Ectodermal cell (in vitro differentiated cells): ENCODE data around the gene NARF. TPM values are rescaled to one million over a fixed set of nuclear protein-coding genes. Genes with fewer than 3 reads are reported as not detected.
"Not testable (repeated sequence)": the region's sequence is repeated elsewhere in the genome, so short reads cannot be mapped to it uniquely, and the experiment has no call there.

Experiments
- H3K27ac ChIP-seq: 2 replicates; pipeline ENCODE4 v1.7.0; 2013; ENCODE audit warnings: mild to moderate bottlenecking, low read depth, low read length; ENCODE audit not compliant: insufficient read depth, poor library complexity, severe bottlenecking
- H3K27me3 ChIP-seq: 2 replicates; pipeline ENCODE4 v1.7.0; 2013; ENCODE audit warnings: mild to moderate bottlenecking, low read length; ENCODE audit not compliant: insufficient read depth, control insufficient read depth, poor library complexity, severe bottlenecking
- H3K36me3 ChIP-seq: one replicate; pipeline ENCODE4 v1.7.0; 2013; ENCODE audit warnings: low read length; ENCODE audit not compliant: control insufficient read depth, insufficient read depth
- H3K4me1 ChIP-seq: one replicate; pipeline ENCODE4 v1.7.0; 2013; ENCODE audit warnings: low read length; ENCODE audit not compliant: control insufficient read depth, insufficient read depth
- H3K4me3 ChIP-seq: 2 replicates; pipeline ENCODE4 v1.7.0; 2013; ENCODE audit warnings: low read depth, low read length, control low read depth; ENCODE audit not compliant: insufficient read depth
- H3K9me3 ChIP-seq: 2 replicates; pipeline ENCODE4 v1.7.0; 2013; ENCODE audit warnings: mild to moderate bottlenecking, low read length, moderate library complexity; ENCODE audit not compliant: control insufficient read depth
- WGBS, 2 experiments: methylation state at CpG; one replicate each; pipeline ENCODE4 v1.1.7; 2013; ENCODE audit warnings: missing lambda C conversion rate in 2 of 2; 5-methylcytosine and 5-hydroxymethylcytosine counted together
- polyA plus RNA-seq, 4 experiments: library from polyadenylated mRNA; stranded (reverse); fragments of 50-300 nt; gene quantifications; one replicate each; pipeline ENCODE4 v1.2.3, GENCODE V29; 2013

Gene NARF
- 123 TPM for polyA plus RNA-seq (2013, experiment 1 of 4)
- polyA plus RNA-seq (2013, experiment 2 of 4), result 138 TPM
- 129 TPM for polyA plus RNA-seq (2013, experiment 3 of 4)
- 123 TPM for polyA plus RNA-seq (2013, experiment 4 of 4)

- peaks cover 15% of the 10 kb centered on the region for H3K36me3 ChIP-seq
- peaks cover 6% of the 10 kb centered on the region for H3K4me1 ChIP-seq
- peak within 1 kb of the TSS; percentile 92 for H3K27ac ChIP-seq
- H3K27me3 ChIP-seq, result no peaks in the 10 kb centered on the region
- peak within 1 kb of the TSS; percentile 87 for H3K4me3 ChIP-seq
- no peaks in the 10 kb centered on the region for H3K9me3 ChIP-seq
- whole genome bisulfite sequencing, 2 experiments, result 0% methylated on average over 85 of the region's 85 CpGs
Observed at GRCh38 chr17:82458179-82458884, at the start of gene NARF. TSS of gene NARF (plus strand) at chr17:82458741. CDS start at chr17:82458804, 63 bp downstream.

GRCh38 chr17:82408938-82409318, 49.6 kb upstream of the NARF start:
- Histone ChIP-seq H3K27ac (no peak overlapping the region), H3K36me3 (no peaks in the 10 kb centered on the region), H3K27me3 (no peaks in the 10 kb centered on the region), H3K9me3 (no peaks in the 10 kb centered on the region), H3K4me1 (no peaks in the 10 kb centered on the region), H3K4me3 (no peak overlapping the region)
- WGBS, 2 experiments, result 95% methylated on average over 21 of the region's 21 CpGs

- Histone ChIP-seq H3K36me3 (no peaks in the 10 kb centered on the region), H3K9me3 (no peaks in the 10 kb centered on the region), H3K4me3 (no peak overlapping the region), H3K27ac (no peak overlapping the region), H3K27me3 (no peaks in the 10 kb centered on the region), H3K4me1 (no peaks in the 10 kb centered on the region)
- 90 to 95% methylated on average over 14 of the region's 14 CpGs for WGBS, 2 experiments
Observed at GRCh38 chr17:82410014-82410716, 48.4 kb upstream of the NARF start.

GRCh38 chr17:82411396-82412053, 47.0 kb upstream of the NARF start:
- Histone ChIP-seq H3K9me3 (no peaks in the 10 kb centered on the region), H3K4me3 (no peak overlapping the region), H3K36me3 (no peaks in the 10 kb centered on the region), H3K4me1 (no peaks in the 10 kb centered on the region), H3K27me3 (no peaks in the 10 kb centered on the region), H3K27ac (no peak overlapping the region)
- WGBS, 2 experiments, result 95 to 96% methylated on average over 24 of the region's 24 CpGs

GRCh38 chr17:82412081-82412480, 46.5 kb upstream of the NARF start:
- WGBS, 2 experiments, result 95 to 96% methylated on average over 16 of the region's 16 CpGs
- H3K36me3 ChIP-seq, H3K4me3 ChIP-seq, H3K4me1 ChIP-seq, H3K9me3 ChIP-seq, H3K27me3 ChIP-seq, H3K27ac ChIP-seq: not testable (repeated sequence)

- Histone ChIP-seq H3K9me3 (no peaks in the 10 kb centered on the region), H3K27ac (no peak overlapping the region), H3K27me3 (no peaks in the 10 kb centered on the region), H3K4me1 (no peaks in the 10 kb centered on the region), H3K4me3 (no peak overlapping the region), H3K36me3 (no peaks in the 10 kb centered on the region)
- WGBS, 2 experiments, result 95% methylated on average over 29 of the region's 29 CpGs
Observed at GRCh38 chr17:82412535-82413520, 45.7 kb upstream of the NARF start.

GRCh38 chr17:82414548-82415281, 43.8 kb upstream of the NARF start:
- H3K4me3 ChIP-seq, result no peak overlapping the region
- H3K27ac ChIP-seq, result no peak overlapping the region
- H3K4me1 ChIP-seq, result no peaks in the 10 kb centered on the region
- H3K36me3 ChIP-seq, result no peaks in the 10 kb centered on the region
- H3K9me3 ChIP-seq, result no peaks in the 10 kb centered on the region
- H3K27me3 ChIP-seq, result no peaks in the 10 kb centered on the region
- 26 to 28% methylated on average over 38 of the region's 38 CpGs for WGBS, 2 experiments

- H3K36me3 ChIP-seq, result peaks cover 5% of the 10 kb centered on the region
- no peaks in the 10 kb centered on the region for H3K4me1 ChIP-seq
- no peak overlapping the region for H3K27ac ChIP-seq
- no peaks in the 10 kb centered on the region for H3K9me3 ChIP-seq
- H3K4me3 ChIP-seq, result no peak overlapping the region
- WGBS, 2 experiments, result 91 to 93% methylated on average over 26 of the region's 26 CpGs
- no peaks in the 10 kb centered on the region for H3K27me3 ChIP-seq
Observed at GRCh38 chr17:82415336-82415735, 43.2 kb upstream of the NARF start.

GRCh38 chr17:82415786-82416185, 42.8 kb upstream of the NARF start:
- Histone ChIP-seq H3K36me3 (peaks cover 10% of the 10 kb centered on the region), H3K4me1 (no peaks in the 10 kb centered on the region), H3K27me3 (no peaks in the 10 kb centered on the region), H3K27ac (no peak overlapping the region), H3K4me3 (no peak overlapping the region), H3K9me3 (no peaks in the 10 kb centered on the region)
- WGBS, 2 experiments, result 91 to 92% methylated on average over 9 of the region's 9 CpGs
